ENCODE results near the gene ANKS1B.
"Not testable (repeated sequence)": the region's sequence is repeated elsewhere in the genome, so short reads cannot be mapped to it uniquely, and the experiment has no call there.

ANKS1B gene

GRCh38 chr12:99758997-99759396, 225.7 kb downstream of the ANKS1B start:
- DNase-seq (ENCODE audit: low spot score) = no peak

DNA sequence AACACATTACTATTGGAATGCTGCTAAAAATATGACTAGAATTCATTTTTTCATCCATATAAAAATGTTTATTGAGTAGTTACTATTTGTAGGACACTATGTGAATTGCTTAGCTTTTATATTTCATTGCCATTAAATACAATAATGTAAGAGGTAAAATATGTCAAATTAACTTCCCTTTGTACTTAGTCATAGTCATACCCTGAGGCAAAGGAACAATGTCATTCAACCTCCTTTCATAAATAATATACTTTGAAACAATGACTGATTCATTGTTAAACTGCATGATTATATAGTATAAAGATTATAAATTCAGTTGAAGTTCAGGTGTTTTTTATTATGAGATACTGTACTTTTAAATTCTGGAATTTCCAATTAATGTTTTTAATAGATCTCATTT, 232.0 kb downstream of the ANKS1B start:
- no peak for DNase-seq (ENCODE audit: low spot score)

- no peak for DNase-seq (ENCODE audit: low spot score)
Observed at GRCh38 chr12:99746538-99746937, 238.2 kb downstream of the ANKS1B start.

- DNase-seq (ENCODE audit: low spot score) = no peak
Observed at GRCh38 chr12:99745895-99746294, 238.8 kb downstream of the ANKS1B start.

DNA sequence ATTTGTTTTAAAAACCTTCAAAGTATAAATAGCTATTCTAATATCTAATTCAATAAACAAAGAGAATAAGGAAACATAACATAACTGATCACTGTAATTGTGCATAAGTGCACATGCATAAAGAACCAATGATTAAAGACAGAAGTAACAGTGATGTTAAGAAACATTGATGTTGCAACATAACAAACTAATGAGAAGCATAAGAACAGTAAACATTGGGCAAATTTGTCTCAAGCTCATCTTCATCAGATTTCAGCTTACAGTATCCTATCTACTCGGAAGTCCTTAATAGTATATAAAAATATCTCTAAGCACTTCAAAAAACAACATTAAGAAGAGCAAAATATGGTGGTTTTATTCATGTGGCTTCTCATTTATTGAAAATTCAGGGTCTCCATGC, 239.6 kb downstream of the ANKS1B start:
- no peak for DNase-seq (ENCODE audit: low spot score)

GRCh38 chr12:99736760-99737269, 247.9 kb downstream of the ANKS1B start:
- DNase-seq (ENCODE audit: low spot score) = no peak

- no peak for DNase-seq (ENCODE audit: low spot score)
Observed at GRCh38 chr12:99732131-99732530, 252.6 kb downstream of the ANKS1B start.

DNA sequence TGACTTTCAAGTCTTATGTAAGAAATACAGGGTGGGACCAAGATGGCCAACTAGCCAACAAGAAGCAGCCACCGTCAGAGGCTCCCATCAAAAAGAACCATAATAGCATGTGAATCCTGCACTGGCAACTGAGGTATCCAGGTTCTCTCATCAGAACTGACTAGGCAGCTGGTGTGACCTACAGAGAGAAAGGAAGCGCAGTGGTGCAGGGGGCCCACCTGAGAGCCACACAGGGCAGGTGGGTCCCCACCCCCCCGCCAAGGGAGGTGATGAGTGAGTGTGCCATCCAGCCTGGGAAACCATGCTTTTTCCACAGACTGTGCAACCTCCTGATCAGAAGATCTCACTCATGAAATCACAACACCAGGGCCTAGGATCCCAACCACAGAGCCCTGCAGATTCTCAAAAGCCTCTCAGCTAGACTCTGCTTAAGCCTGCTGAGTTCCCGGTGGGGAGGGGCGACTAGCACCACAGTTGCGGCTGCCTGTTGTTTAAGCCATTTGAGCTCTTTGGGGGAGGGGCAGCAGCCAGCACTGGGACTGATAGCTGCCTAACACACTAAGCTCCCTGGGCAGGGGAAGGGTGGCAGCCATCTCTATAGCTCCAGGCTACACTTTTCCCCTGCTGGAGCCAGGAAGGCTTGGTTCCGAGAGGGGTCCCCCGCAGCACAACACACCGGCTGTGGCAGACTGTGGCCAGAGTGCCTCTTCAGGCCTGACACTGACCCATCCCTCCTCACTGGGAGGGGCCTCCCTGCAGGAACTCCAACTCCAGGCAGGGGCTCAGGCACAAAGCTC, 261.8 kb downstream of the ANKS1B start:
- no peak for DNase-seq (ENCODE audit: low spot score)

- no peak for DNase-seq (ENCODE audit: low spot score)
Observed at GRCh38 chr12:99721715-99722275, 262.9 kb downstream of the ANKS1B start.

DNA sequence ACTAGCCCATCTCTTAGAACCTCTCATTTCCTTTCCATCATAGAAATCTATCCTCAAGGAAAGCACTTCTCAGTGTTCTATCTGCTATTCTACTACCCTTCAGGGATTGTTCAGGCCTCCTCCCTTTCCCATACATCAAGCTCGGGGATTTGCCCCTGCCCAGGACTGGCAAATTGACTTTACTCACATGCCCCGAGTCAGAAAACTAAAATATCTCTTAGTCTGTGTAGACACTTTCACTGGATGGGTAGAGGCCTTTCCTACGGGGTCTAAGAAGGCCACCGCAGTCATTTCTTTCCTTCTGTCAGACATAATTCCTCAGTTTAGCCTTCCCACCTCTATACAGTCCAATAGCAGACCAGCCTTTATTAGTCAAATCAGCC, 264.7 kb downstream of the ANKS1B start:
- not testable (repeated sequence) for DNase-seq (ENCODE audit: low spot score)

DNA sequence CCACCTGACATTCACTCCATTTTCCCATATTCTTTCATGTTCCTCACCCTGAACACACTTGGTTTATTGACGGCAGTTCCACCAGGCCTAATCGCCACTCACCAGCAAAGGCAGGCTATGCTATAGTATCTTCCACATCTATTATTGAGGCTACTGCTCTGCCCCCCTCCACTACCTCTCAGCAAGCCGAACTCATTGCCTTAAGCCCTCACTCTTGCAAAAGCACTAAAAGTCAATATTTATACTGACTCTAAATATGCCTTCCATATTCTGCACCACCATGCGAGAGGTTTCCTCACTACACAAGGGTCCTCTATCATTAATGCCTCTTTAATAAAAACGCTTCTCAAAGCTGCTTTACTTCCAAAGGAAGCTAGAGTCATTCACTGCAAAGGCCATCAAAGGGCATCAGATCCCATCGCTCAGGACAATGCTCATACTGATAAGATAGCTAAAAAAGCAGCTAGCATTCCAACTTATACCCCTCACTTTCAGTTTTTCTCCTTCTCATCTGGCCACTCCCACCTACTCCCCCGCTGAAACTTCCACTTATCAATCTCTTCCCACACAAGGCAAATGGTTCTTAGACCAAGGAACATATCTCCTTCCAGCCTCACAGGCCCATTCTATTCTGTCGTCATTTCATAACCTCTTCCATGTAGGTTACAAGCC, 265.2 kb downstream of the ANKS1B start:
- not testable (repeated sequence) for DNase-seq (ENCODE audit: low spot score)

GRCh38 chr12:99715841-99716510, 268.8 kb downstream of the ANKS1B start:
- not testable (repeated sequence) for DNase-seq (ENCODE audit: low spot score)

DNA sequence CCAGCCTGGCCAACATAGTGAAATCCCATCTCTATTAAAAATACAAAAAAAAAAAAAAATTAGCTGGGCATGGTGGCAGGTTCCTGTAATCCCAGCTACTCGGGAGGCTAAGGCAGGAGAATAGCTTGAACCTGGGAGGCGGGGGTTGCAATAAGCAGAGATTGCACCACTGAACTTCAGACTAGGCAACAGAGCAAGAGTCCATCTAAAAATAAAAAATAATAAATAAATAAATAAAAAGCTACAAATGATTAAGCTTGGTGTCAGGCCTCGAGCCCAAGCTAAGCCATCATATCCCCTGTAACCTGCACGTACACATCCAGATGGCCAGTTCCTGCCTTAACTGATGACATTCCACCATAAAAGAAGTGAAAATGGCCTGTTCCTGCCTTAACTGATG, 269.8 kb downstream of the ANKS1B start:
- DNase-seq (ENCODE audit: low spot score) = not testable (repeated sequence)

GRCh38 chr12:99713946-99714520, 270.7 kb downstream of the ANKS1B start:
- no peak for DNase-seq (ENCODE audit: low spot score)

DNA sequence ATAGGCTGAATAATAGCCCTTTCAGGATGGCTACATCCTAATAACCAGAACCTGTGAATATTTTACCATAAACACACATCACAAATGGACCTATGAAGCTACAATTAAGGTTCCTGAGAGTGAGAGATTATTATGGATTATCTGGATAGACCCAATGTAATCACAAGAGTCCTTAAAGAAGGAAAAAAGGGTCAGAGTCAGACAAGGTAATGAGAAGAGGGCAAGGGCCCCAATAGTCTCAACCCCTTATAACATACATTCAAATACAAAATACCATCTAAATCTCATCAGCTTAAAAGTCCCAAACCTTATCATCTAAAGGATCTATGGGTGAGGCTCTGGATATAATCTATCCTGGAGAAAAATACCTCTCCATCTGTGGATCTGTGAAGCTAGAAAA, 272.5 kb downstream of the ANKS1B start:
- no peak for DNase-seq (ENCODE audit: low spot score)

DNA sequence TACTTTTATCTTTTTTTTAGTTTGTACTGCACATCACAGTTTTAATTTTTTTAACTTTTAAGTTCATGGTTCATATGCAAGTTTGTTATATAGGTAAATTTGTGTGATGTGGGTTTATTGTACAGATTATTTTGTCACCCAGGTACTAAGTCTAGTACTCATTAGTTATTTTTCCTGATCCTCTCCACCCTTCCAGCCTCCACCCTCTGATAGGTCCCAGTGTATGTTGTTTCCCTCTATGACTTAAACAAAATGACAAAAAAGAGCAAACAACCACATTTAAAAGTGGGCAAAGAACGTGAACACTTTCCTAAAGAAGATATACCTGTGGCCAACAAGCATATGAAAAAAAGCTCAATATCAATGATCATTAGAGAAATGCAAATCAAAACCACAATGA, 273.5 kb downstream of the ANKS1B start:
- no peak for DNase-seq (ENCODE audit: low spot score)

GRCh38 chr12:99709619-99710018, 275.1 kb downstream of the ANKS1B start:
- no peak for DNase-seq (ENCODE audit: low spot score)

DNA sequence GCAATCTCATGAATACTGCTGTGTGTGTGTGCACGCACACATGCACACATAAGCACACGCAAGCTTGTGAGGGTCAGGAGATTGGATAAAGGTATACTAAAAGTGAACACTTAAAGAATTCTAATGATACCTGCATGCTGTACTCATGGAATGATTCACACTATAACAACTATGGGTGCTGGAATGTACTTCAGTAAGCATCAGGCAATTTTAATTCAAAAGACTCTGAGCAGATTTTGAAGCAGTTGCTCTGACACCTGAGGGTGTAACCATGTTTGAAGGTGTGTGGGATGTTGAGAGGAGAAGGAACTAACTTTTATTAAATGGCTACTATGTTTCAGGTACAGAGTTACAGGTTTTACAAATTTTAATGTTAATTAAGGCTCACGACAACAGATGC, 275.6 kb downstream of the ANKS1B start:
- no peak for DNase-seq (ENCODE audit: low spot score)

- DNase-seq (ENCODE audit: low spot score) = no peak
Observed at GRCh38 chr12:99707883-99708282, 276.9 kb downstream of the ANKS1B start.

DNA sequence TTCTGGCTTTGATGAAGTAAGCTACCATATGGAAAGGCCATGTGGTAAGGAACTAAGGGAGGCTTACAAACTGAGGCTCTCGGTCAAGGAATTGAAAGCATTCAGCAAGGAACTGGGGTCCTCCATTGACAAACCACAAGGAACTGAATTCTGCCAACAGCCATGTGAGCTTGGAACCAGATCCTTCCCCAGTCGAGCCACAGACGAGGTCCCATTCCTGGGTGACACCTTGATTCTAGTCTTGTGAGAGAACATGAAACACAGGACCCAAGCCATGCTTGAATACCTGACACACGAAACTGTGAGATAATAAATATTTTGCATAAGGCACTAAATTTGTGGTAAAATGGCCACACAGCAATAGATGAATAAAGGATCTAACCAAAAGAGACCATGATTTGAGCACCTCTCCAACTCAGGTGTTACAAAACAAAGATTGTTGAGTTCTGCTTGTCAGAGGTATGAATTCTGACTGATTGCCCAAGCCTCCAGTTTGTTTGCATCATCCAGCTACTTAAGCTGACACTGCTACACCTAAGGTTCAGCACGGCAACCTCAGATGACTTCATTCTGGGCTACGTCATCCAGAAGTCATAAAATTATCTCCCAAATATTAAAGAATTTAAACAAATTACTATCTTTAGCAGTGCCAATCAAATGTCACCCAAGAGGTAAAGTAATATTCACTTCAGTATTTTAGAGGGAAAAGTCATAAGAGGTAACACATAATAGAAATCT, 277.8 kb downstream of the ANKS1B start:
- no peak for DNase-seq (ENCODE audit: low spot score)

- no peak for DNase-seq (ENCODE audit: low spot score)
Observed at GRCh38 chr12:99704458-99704857, 280.3 kb downstream of the ANKS1B start.

All from CD4-positive, alpha-beta T cell treated with Interleukin-15 for 4 hours (primary cell).